ENCODE results near the gene ACR.
A peak's percentile ranks its signal among the peaks of the same experiment; 100 is the strongest.

The ACR gene

GRCh38 chr22:50737728-50738648, at the start of gene ACR:
Gene ACR (plus strand): TSS chr22:50738204. CDS start chr22:50738236, 32 bp downstream.
- peak in 1 of 2 donors; percentile 13 for DNase-seq

- DNase-seq, result peak in 1 of 2 donors; percentile 13
Observed at GRCh38 chr22:50688448-50688847, 49.6 kb upstream of the ACR start.

- peak; percentile 34 to 40 for DNase-seq
Observed at GRCh38 chr22:50691521-50691920, 46.5 kb upstream of the ACR start.

- DNase-seq, result no peak
Observed at GRCh38 chr22:50693462-50693861, 44.5 kb upstream of the ACR start.

GRCh38 chr22:50694099-50694605, 43.9 kb upstream of the ACR start:
- DNase-seq, result no peak

- no peak for DNase-seq
Observed at GRCh38 chr22:50694766-50695420, 43.1 kb upstream of the ACR start.

- DNase-seq, result no peak
Observed at GRCh38 chr22:50695421-50696250, 42.4 kb upstream of the ACR start.

GRCh38 chr22:50696251-50696798, 41.7 kb upstream of the ACR start:
- no peak for DNase-seq

GRCh38 chr22:50696799-50697561, 41.0 kb upstream of the ACR start:
- DNase-seq, result no peak

- DNase-seq, result no peak
Observed at GRCh38 chr22:50697667-50698506, 40.1 kb upstream of the ACR start.

GRCh38 chr22:50698546-50698945, 39.5 kb upstream of the ACR start:
- no peak for DNase-seq

GRCh38 chr22:50699001-50699755, 38.8 kb upstream of the ACR start:
- DNase-seq, result no peak

GRCh38 chr22:50699756-50700386, 38.1 kb upstream of the ACR start:
- no peak for DNase-seq

- DNase-seq, result no peak
Observed at GRCh38 chr22:50700387-50701075, 37.5 kb upstream of the ACR start.

- no peak for DNase-seq
Observed at GRCh38 chr22:50701076-50701419, 37.0 kb upstream of the ACR start.

GRCh38 chr22:50701428-50702154, 36.4 kb upstream of the ACR start:
- DNase-seq, result no peak

- no peak for DNase-seq
Observed at GRCh38 chr22:50702261-50702671, 35.7 kb upstream of the ACR start.

Data from stimulated activated CD4-positive, alpha-beta T cell treated with anti-CD3 and anti-CD28 coated beads, Interleukin-2, amount 100 ng/mL, for 24 hours (primary cell).